Measurements from ENCODE around the gene ATRN.

DNA sequence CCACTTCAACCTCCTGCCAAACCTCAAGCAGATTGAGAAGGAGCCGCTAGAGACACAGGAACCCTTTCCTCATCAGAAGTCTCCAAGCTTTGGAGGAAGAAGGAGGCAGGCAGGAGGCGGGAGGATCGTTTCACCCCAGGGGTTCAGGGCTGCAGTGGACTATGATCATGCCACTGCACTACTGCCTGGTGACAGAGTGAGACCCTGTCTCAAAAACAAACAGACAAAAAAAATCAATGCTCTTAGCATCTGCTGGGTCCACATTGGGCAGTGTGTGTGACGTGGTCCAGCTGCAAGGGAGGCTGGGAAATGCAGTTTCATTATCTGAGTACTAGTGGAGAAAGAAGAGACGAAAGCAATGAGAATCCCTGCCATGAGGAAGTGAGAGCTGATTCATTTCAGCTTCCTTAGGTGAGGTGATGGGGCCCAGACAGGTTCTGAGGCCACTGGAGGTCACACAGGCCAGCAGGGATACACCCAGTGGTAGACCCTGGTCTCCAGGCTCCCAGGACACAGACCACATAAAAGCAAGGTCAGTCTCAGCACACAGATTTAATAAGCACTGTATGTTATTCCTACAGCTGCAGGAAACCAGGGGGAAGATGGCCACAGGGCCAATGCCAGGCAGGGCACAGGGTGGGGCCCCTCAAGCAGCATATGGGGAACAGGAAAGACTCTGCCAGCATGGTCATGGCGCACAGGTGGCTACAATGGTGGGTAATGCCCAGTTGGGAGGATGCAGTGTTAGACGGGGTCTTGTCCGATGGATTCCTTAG is 188.1 kb downstream of the ATRN start:
- TF ChIP-seq, protein P1, sequence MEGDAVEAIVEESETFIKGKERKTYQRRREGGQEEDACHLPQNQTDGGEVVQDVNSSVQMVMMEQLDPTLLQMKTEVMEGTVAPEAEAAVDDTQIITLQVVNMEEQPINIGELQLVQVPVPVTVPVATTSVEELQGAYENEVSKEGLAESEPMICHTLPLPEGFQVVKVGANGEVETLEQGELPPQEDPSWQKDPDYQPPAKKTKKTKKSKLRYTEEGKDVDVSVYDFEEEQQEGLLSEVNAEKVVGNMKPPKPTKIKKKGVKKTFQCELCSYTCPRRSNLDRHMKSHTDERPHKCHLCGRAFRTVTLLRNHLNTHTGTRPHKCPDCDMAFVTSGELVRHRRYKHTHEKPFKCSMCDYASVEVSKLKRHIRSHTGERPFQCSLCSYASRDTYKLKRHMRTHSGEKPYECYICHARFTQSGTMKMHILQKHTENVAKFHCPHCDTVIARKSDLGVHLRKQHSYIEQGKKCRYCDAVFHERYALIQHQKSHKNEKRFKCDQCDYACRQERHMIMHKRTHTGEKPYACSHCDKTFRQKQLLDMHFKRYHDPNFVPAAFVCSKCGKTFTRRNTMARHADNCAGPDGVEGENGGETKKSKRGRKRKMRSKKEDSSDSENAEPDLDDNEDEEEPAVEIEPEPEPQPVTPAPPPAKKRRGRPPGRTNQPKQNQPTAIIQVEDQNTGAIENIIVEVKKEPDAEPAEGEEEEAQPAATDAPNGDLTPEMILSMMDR (IDR thresholded peaks at IDR 0.05): no peak
- TF ChIP-seq EP300 (IDR thresholded peaks at IDR 0.05): no peak
- no peak for TF ChIP-seq POLR2AphosphoS5 (IDR thresholded peaks at IDR 0.05)
- TF ChIP-seq POLR2A (IDR thresholded peaks at IDR 0.05): no peak

Measured in stomach (tissue), 4 donors.